ENCODE data around the gene MRPS18B. TPM values are rescaled to one million over a fixed set of nuclear protein-coding genes. Genes with fewer than 3 reads are reported as not detected.
A peak's percentile ranks its signal among the peaks of the same experiment; 100 is the strongest.

MRPS18B gene
- total and polyA plus RNA-seq, 2 of the 13 experiments (the other 11 are each of a cell fraction or from before 2014, with no cell fraction given): 125 to 131 TPM

GRCh38 chr6:30571075-30571761, 46.4 kb upstream of the MRPS18B start, which contains the start of gene ABCF1 (continued):
- TF ChIP-seq MTERF4 (CRISPR knock-in tag; IDR thresholded peaks at IDR 0.05): peak; percentile 19; the same call in 1 of the 2 replicates
- TF ChIP-seq ZFP36L1 (CRISPR knock-in tag; IDR thresholded peaks at IDR 0.05): peak; percentile 98
- no peak; the same call in 1 of the 2 replicates for TF ChIP-seq RFX1 (IDR thresholded peaks at IDR 0.05)
- peak; percentile 80 for TF ChIP-seq ATF1 (CRISPR knock-in tag; IDR thresholded peaks at IDR 0.05)
- TF ChIP-seq, protein P1, sequence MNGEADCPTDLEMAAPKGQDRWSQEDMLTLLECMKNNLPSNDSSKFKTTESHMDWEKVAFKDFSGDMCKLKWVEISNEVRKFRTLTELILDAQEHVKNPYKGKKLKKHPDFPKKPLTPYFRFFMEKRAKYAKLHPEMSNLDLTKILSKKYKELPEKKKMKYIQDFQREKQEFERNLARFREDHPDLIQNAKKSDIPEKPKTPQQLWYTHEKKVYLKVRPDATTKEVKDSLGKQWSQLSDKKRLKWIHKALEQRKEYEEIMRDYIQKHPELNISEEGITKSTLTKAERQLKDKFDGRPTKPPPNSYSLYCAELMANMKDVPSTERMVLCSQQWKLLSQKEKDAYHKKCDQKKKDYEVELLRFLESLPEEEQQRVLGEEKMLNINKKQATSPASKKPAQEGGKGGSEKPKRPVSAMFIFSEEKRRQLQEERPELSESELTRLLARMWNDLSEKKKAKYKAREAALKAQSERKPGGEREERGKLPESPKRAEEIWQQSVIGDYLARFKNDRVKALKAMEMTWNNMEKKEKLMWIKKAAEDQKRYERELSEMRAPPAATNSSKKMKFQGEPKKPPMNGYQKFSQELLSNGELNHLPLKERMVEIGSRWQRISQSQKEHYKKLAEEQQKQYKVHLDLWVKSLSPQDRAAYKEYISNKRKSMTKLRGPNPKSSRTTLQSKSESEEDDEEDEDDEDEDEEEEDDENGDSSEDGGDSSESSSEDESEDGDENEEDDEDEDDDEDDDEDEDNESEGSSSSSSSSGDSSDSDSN (CRISPR knock-in tag; IDR thresholded peaks at IDR 0.05): peak; percentile 81
- TF ChIP-seq MAFG (CRISPR knock-in tag; IDR thresholded peaks at IDR 0.05): no peak
- peak; percentile 90 for TF ChIP-seq PRDM10 (CRISPR knock-in tag; IDR thresholded peaks at IDR 0.05; ENCODE audit: low read depth)
- TF ChIP-seq RFXANK (CRISPR knock-in tag; IDR thresholded peaks at IDR 0.05): no peak; the same call in 1 of the 2 replicates
- TF ChIP-seq ZSCAN9 (CRISPR knock-in tag; IDR thresholded peaks at IDR 0.05; ENCODE audit: borderline replicate concordance): peak; percentile 94
- TF ChIP-seq ZSCAN21 (CRISPR knock-in tag; IDR thresholded peaks at IDR 0.05; ENCODE audit: borderline replicate concordance): peak; percentile 95
- TF ChIP-seq, protein P2, sequence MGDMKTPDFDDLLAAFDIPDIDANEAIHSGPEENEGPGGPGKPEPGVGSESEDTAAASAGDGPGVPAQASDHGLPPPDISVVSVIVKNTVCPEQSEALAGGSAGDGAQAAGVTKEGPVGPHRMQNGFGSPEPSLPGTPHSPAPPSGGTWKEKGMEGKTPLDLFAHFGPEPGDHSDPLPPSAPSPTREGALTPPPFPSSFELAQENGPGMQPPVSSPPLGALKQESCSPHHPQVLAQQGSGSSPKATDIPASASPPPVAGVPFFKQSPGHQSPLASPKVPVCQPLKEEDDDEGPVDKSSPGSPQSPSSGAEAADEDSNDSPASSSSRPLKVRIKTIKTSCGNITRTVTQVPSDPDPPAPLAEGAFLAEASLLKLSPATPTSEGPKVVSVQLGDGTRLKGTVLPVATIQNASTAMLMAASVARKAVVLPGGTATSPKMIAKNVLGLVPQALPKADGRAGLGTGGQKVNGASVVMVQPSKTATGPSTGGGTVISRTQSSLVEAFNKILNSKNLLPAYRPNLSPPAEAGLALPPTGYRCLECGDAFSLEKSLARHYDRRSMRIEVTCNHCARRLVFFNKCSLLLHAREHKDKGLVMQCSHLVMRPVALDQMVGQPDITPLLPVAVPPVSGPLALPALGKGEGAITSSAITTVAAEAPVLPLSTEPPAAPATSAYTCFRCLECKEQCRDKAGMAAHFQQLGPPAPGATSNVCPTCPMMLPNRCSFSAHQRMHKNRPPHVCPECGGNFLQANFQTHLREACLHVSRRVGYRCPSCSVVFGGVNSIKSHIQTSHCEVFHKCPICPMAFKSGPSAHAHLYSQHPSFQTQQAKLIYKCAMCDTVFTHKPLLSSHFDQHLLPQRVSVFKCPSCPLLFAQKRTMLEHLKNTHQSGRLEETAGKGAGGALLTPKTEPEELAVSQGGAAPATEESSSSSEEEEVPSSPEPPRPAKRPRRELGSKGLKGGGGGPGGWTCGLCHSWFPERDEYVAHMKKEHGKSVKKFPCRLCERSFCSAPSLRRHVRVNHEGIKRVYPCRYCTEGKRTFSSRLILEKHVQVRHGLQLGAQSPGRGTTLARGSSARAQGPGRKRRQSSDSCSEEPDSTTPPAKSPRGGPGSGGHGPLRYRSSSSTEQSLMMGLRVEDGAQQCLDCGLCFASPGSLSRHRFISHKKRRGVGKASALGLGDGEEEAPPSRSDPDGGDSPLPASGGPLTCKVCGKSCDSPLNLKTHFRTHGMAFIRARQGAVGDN (CRISPR knock-in tag; IDR thresholded peaks at IDR 0.05): peak; percentile 100
- TF ChIP-seq CEBPB (IDR thresholded peaks at IDR 0.05; ENCODE audit: borderline replicate concordance, low read depth, low read length): no peak
- TF ChIP-seq MTF1 (CRISPR knock-in tag; IDR thresholded peaks at IDR 0.05): no peak; the same call in 1 of the 2 replicates
- TF ChIP-seq RAD51 (IDR thresholded peaks at IDR 0.05; ENCODE audit: borderline replicate concordance): no peak
- TF ChIP-seq ZBTB7B (CRISPR knock-in tag; IDR thresholded peaks at IDR 0.05): no peak; the same call in none of the 2 replicates
- TF ChIP-seq RARG (CRISPR knock-in tag; IDR thresholded peaks at IDR 0.05; ENCODE audit: low read depth): no peak
- TF ChIP-seq ZNF383 (CRISPR knock-in tag; IDR thresholded peaks at IDR 0.05; ENCODE audit: borderline replicate concordance): no peak; the same call in 1 of the 2 replicates
- TF ChIP-seq ZNF777 (CRISPR knock-in tag; IDR thresholded peaks at IDR 0.05): peak; percentile 64; the same call in 1 of the 2 replicates
- peak; percentile 91 for TF ChIP-seq THAP11 (CRISPR knock-in tag; IDR thresholded peaks at IDR 0.05)
- TF ChIP-seq ZNF224 (CRISPR knock-in tag; IDR thresholded peaks at IDR 0.05): peak; percentile 99

Measured in HepG2 (cell line).